ENCODE measurements around the gene IQCN. TPM values are rescaled to one million over a fixed set of nuclear protein-coding genes. Genes with fewer than 3 reads are reported as not detected.

Gene IQCN
- polyA plus RNA-seq, 1 donor (not counting 4 experiments of a cell fraction or from before 2014, with no cell fraction given) = not detected

- Histone ChIP-seq H3K4me2 (ENCODE audit: control insufficient read depth, extremely low read depth, insufficient read depth, low read depth, low read length) (peak overlapping the region; percentile 94), H3K36me3 (ENCODE audit: control insufficient read depth in 2 of 2, extremely low read depth in 1 of 2, insufficient read depth in 2 of 2, low read length in 2 of 2) (peaks cover 1 to 8% of the 10 kb centered on the region in 2 experiments), H2AFZ (ENCODE audit: control insufficient read depth, low read length) (no peak overlapping the region), H4K20me1 (ENCODE audit: control insufficient read depth, extremely low read depth, insufficient read depth, low read length) (peaks cover 9% of the 10 kb centered on the region), H3K9me3 (ENCODE audit: control insufficient read depth, low read depth, low read length) (no peaks in the 10 kb centered on the region), H3K27me3 (ENCODE audit: control insufficient read depth, extremely low read depth, insufficient read depth, low read length) (no peaks in the 10 kb centered on the region), H3K4me1 (ENCODE audit: control insufficient read depth, extremely low read depth, insufficient read depth, low read length) (peaks cover 19% of the 10 kb centered on the region), H3K27ac (ENCODE audit: control insufficient read depth, insufficient read depth, low read length) (peak overlapping the region; percentile 98), H3K9ac (ENCODE audit: control insufficient read depth, extremely low read depth, insufficient read depth, low read length) (peak overlapping the region; percentile 96), H3K79me2 (ENCODE audit: control insufficient read depth, insufficient read depth, low read length) (peaks cover 23% of the 10 kb centered on the region), H3K4me3 (ENCODE audit: control insufficient read depth in 2 of 3, extremely low read depth in 1 of 3, insufficient read depth in 2 of 3, low read depth in 1 of 3, low read length in 3 of 3) (peak overlapping the region in 1 of 3 experiments; percentile 34), H3K9me1 (ENCODE audit: control insufficient read depth, extremely low read depth, insufficient read depth, low read length) (peaks cover 2% of the 10 kb centered on the region)
- no peak for DNase-seq (ENCODE audit: low read depth, low spot score)
- FAIRE-seq = no peak
- no peak for TF ChIP-seq EZH2 (IDR thresholded peaks at IDR 0.05; ENCODE audit: low read length)
- no peak for TF ChIP-seq CTCF (optimal IDR thresholded peaks at IDR 0.05 in 1 of 3, IDR thresholded peaks at IDR 0.05 in 1 of 3, conservative IDR thresholded peaks at IDR 0.05 in 1 of 3; ENCODE audit: extremely low read depth in 1 of 3, insufficient read depth in 2 of 3, low read length in 3 of 3)
- dilution Hi-C loops (cut with MboI; ENCODE audit: extremely low pct_ligation_motif_present, low sequenced_read_pairs) = no loop called here
Observed at GRCh38 chr19:18282788-18283141, 8.5 kb upstream of the IQCN start.

- FAIRE-seq = no peak
- Histone ChIP-seq H2AFZ (ENCODE audit: control insufficient read depth, low read length) (peak overlapping the region; percentile 57), H3K9me3 (ENCODE audit: control insufficient read depth, low read depth, low read length) (no peaks in the 10 kb centered on the region), H3K79me2 (ENCODE audit: control insufficient read depth, insufficient read depth, low read length) (peaks cover 23% of the 10 kb centered on the region), H3K9ac (ENCODE audit: control insufficient read depth, extremely low read depth, insufficient read depth, low read length) (peak overlapping the region; percentile 96), H3K4me2 (ENCODE audit: control insufficient read depth, extremely low read depth, insufficient read depth, low read depth, low read length) (peak overlapping the region; percentile 94), H3K9me1 (ENCODE audit: control insufficient read depth, extremely low read depth, insufficient read depth, low read length) (peaks cover 2% of the 10 kb centered on the region), H3K4me1 (ENCODE audit: control insufficient read depth, extremely low read depth, insufficient read depth, low read length) (peaks cover 19% of the 10 kb centered on the region), H3K27ac (ENCODE audit: control insufficient read depth, insufficient read depth, low read length) (peak overlapping the region; percentile 98), H3K36me3 (ENCODE audit: control insufficient read depth in 2 of 2, extremely low read depth in 1 of 2, insufficient read depth in 2 of 2, low read length in 2 of 2) (peaks cover 1 to 8% of the 10 kb centered on the region in 2 experiments), H3K4me3 (ENCODE audit: control insufficient read depth in 2 of 3, extremely low read depth in 1 of 3, insufficient read depth in 2 of 3, low read depth in 1 of 3, low read length in 3 of 3) (peak overlapping the region; percentile 32 to 78 (median 51)), H3K27me3 (ENCODE audit: control insufficient read depth, extremely low read depth, insufficient read depth, low read length) (no peaks in the 10 kb centered on the region), H4K20me1 (ENCODE audit: control insufficient read depth, extremely low read depth, insufficient read depth, low read length) (peaks cover 9% of the 10 kb centered on the region)
- no peak for DNase-seq (ENCODE audit: low read depth, low spot score)
- TF ChIP-seq EZH2 (IDR thresholded peaks at IDR 0.05; ENCODE audit: low read length) = no peak
- peak in 1 of 3 experiments; percentile 32 for TF ChIP-seq CTCF (optimal IDR thresholded peaks at IDR 0.05 in 1 of 3, IDR thresholded peaks at IDR 0.05 in 1 of 3, conservative IDR thresholded peaks at IDR 0.05 in 1 of 3; ENCODE audit: extremely low read depth in 1 of 3, insufficient read depth in 2 of 3, low read length in 3 of 3)
- dilution Hi-C loops (cut with MboI; ENCODE audit: extremely low pct_ligation_motif_present, low sequenced_read_pairs) = no loop called here
Observed at GRCh38 chr19:18282021-18282787, 8.0 kb upstream of the IQCN start.
